Panc1 (cell line): ENCODE results near the gene ZNF764. TPM values are rescaled to one million over a fixed set of nuclear protein-coding genes. Genes with fewer than 3 reads are reported as not detected.

Experiments used
- ATAC-seq: fragments of 200-7000 bp; cut with Tn5 transposase; 2 replicates; pipeline ENCODE4 v1.9.1; 2020; ENCODE audit warnings: mild to moderate bottlenecking, moderate library complexity
- BruUV-seq: library from RNA; stranded (reverse); fragments of 400-500 nt; replicated peaks from 2 replicates; lab custom pipeline; 2021; lab: Mats Ljungman, UMichigan
- CTCF ChIA-PET: fragments of 300-600 bp; sonication (Branson Sonifier 250); formaldehyde crosslinking; loops from one replicate; lab custom pipeline; 2022; ENCODE audit warnings: antibody characterized with exemption; lab: Charles Lee
- POLR2A ChIA-PET: fragments of 300-600 bp; sonication (Branson Sonifier 250); formaldehyde crosslinking; loops from one replicate; lab custom pipeline; 2022; ENCODE audit warnings: antibody characterized with exemption; lab: Charles Lee
- DNase-seq: peaks from one replicate; pipeline ENCODE4 v3.0.0-alpha.2; 2010; ENCODE audit warnings: low read depth, low spot score
- H3K27ac ChIP-seq: 2 replicates; pipeline ENCODE4 v1.5.1; 2011; ENCODE audit warnings: mild to moderate bottlenecking, low read length, inconsistent platforms
- H3K27me3 ChIP-seq: fragments of 200-500 bp; sonication (Bioruptor generic); 2 replicates; pipeline ENCODE4 v1.6.0; 2014; ENCODE audit warnings: low read length, inconsistent platforms; ENCODE audit not compliant: control insufficient read depth, insufficient read depth
- H3K36me3 ChIP-seq: fragments of 200-500 bp; sonication (Bioruptor generic); 2 replicates; pipeline ENCODE4 v1.5.1; 2014; ENCODE audit warnings: inconsistent platforms, mild to moderate bottlenecking, low read length, moderate library complexity; ENCODE audit not compliant: control insufficient read depth, insufficient read depth
- H3K4me1 ChIP-seq: 2 replicates; pipeline ENCODE4 v1.5.1; 2011; ENCODE audit warnings: inconsistent platforms, mild to moderate bottlenecking, low read length, moderate library complexity; ENCODE audit not compliant: control insufficient read depth, insufficient read depth
- H3K4me3 ChIP-seq, 2 experiments: 2 replicates each; pipeline ENCODE4 v1.5.1; 2011 to 2012; ENCODE audit warnings: low read depth in 2 of 2, low read length in 2 of 2, mild to moderate bottlenecking in 2 of 2, inconsistent platforms in 1 of 2, moderate library complexity in 1 of 2
- H3K9me3 ChIP-seq: fragments of 200-500 bp; sonication (Bioruptor generic); 2 replicates; pipeline ENCODE4 v1.5.1; 2014; ENCODE audit warnings: low read depth, mild to moderate bottlenecking, inconsistent platforms, low read length, moderate library complexity; ENCODE audit not compliant: control insufficient read depth, insufficient read depth
- POLR2AphosphoS5 ChIP-seq: IDR thresholded peaks from 2 replicates; pipeline ENCODE4 v1.6.1; 2012; ENCODE audit warnings: mild to moderate bottlenecking, low read depth, low read length, moderate library complexity
- SIN3A ChIP-seq: IDR thresholded peaks from 2 replicates; pipeline ENCODE4 v1.6.1; 2012; ENCODE audit warnings: low read depth, mild to moderate bottlenecking, low read length, moderate library complexity, borderline replicate concordance; ENCODE audit not compliant: insufficient read depth
- TCF7L2 ChIP-seq: IDR thresholded peaks from 2 replicates; pipeline ENCODE4 v1.6.1; 2011; ENCODE audit warnings: mild to moderate bottlenecking, low read depth, low read length, inconsistent platforms
- in situ Hi-C: cut with HindIII; loops from 2 replicates; pipeline ENCODE4 v1.10.0; 2016; ENCODE audit warnings: low sequenced_read_pairs, low pct_unique_long_range_greater_than_20kb
- intact Hi-C: fragments of 100-400 bp; cut with micrococcal nuclease; formaldehyde crosslinking; loops from one replicate; pipeline ENCODE4 v1.10.0; 2022; ENCODE audit not compliant: unreplicated experiment
- total RNA-seq: library from RNA; stranded (reverse); gene quantifications from one replicate; pipeline ENCODE4 v1.2.1, GENCODE V29; 2021; ENCODE audit not compliant: unreplicated experiment
- TF ChIP-seq, protein P1 (sequence below), 2 experiments: IDR thresholded peaks; 2 replicates each; pipeline ENCODE4 v1.6.1; 2011 to 2012; ENCODE audit warnings: low read depth in 2 of 2, control low read depth in 1 of 2, low read length in 1 of 2, mild to moderate bottlenecking in 1 of 2, moderate library complexity in 1 of 2; ENCODE audit not compliant: insufficient read depth in 1 of 2
- TF ChIP-seq, protein P2 (sequence below): fragments of 450-650 bp; IDR thresholded peaks from 2 replicates; pipeline ENCODE4 v1.5.1; 2017; ENCODE audit warnings: mild to moderate bottlenecking

Gene ZNF764
- total RNA-seq, 1 experiment from 2014 or later = 16.7 TPM

DNA sequence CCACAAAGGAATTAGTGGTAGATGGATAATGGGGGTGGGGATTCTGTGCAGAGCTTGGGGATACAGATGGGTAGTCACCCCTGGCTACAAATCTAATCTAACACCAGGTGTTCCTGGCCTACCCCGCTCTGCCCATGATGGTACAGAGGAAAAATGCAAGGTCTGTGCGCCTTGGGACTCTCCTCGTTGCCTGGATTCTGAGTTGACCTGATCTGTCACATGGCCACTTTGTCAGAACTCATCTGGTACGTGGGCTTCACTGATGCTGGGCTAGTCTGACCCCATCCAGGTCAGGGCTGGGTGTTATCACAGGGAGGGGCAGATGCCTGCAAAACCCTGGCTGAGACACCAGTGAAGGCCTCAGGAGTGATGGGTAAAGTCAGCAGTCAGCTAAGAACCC is 5.2 kb downstream of the ZNF764 start:
- ChIA-PET CTCF (no interaction called here), POLR2A (no interaction called here)
- no peaks in the 10 kb centered on the region for H3K36me3 ChIP-seq
- H3K4me1 ChIP-seq = peaks cover 5% of the 10 kb centered on the region; the same call in 1 of the 2 replicates
- H3K4me3 ChIP-seq = no peak overlapping the region
- TF ChIP-seq TCF7L2 (no peak), POLR2AphosphoS5 (no peak)
- TF ChIP-seq, protein P1, sequence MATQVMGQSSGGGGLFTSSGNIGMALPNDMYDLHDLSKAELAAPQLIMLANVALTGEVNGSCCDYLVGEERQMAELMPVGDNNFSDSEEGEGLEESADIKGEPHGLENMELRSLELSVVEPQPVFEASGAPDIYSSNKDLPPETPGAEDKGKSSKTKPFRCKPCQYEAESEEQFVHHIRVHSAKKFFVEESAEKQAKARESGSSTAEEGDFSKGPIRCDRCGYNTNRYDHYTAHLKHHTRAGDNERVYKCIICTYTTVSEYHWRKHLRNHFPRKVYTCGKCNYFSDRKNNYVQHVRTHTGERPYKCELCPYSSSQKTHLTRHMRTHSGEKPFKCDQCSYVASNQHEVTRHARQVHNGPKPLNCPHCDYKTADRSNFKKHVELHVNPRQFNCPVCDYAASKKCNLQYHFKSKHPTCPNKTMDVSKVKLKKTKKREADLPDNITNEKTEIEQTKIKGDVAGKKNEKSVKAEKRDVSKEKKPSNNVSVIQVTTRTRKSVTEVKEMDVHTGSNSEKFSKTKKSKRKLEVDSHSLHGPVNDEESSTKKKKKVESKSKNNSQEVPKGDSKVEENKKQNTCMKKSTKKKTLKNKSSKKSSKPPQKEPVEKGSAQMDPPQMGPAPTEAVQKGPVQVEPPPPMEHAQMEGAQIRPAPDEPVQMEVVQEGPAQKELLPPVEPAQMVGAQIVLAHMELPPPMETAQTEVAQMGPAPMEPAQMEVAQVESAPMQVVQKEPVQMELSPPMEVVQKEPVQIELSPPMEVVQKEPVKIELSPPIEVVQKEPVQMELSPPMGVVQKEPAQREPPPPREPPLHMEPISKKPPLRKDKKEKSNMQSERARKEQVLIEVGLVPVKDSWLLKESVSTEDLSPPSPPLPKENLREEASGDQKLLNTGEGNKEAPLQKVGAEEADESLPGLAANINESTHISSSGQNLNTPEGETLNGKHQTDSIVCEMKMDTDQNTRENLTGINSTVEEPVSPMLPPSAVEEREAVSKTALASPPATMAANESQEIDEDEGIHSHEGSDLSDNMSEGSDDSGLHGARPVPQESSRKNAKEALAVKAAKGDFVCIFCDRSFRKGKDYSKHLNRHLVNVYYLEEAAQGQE (IDR thresholded peaks at IDR 0.05; ENCODE audit: insufficient read depth in 1 of 2, low read depth in 2 of 2, low read length in 1 of 2) = no peak
- ATAC-seq (no peak), DNase-seq (no peak)
- H3K27me3 ChIP-seq = no peaks in the 10 kb centered on the region
- intact Hi-C loops (no loop called here), in situ Hi-C loops (no loop called here)
- BruUV-seq = no TSS peak
- no peak overlapping the region for H3K27ac ChIP-seq
- no peaks in the 10 kb centered on the region for H3K9me3 ChIP-seq

DNA sequence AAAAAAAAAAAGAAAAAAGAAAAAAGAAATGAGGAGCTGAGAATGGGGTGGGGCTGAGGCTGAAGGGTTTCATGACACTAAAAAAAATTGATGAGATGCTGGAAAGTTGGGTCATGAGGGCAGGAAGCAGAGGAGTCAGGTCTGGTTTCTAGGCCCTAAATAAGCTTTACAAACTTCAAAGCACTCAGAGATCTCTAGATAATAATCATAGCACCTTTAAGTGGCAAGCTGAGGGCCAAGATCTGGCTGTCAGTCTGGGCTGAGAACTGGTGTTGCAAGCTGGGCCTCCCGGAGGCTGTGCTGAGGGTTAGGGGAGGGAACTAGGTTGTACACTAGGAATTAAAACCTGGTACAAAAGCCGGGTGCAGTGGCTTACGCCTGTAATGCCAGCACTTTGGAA is 6.4 kb downstream of the ZNF764 start:
- H3K9me3 ChIP-seq = no peaks in the 10 kb centered on the region
- H3K27ac ChIP-seq = no peak overlapping the region
- CTCF ChIA-PET = no interaction called here
- POLR2A ChIA-PET = interaction anchor here (0.6 kb wide), 1 partner anchor 108 kb away, joined by 5 read pairs; no protein-coding TSS in a partner anchor
- ATAC-seq = no peak
- TF ChIP-seq SIN3A (no peak), POLR2AphosphoS5 (no peak), TCF7L2 (no peak)
- TF ChIP-seq, protein P1 (IDR thresholded peaks at IDR 0.05; ENCODE audit: insufficient read depth in 1 of 2, low read depth in 2 of 2, low read length in 1 of 2) = no peak
- TF ChIP-seq, protein P2, sequence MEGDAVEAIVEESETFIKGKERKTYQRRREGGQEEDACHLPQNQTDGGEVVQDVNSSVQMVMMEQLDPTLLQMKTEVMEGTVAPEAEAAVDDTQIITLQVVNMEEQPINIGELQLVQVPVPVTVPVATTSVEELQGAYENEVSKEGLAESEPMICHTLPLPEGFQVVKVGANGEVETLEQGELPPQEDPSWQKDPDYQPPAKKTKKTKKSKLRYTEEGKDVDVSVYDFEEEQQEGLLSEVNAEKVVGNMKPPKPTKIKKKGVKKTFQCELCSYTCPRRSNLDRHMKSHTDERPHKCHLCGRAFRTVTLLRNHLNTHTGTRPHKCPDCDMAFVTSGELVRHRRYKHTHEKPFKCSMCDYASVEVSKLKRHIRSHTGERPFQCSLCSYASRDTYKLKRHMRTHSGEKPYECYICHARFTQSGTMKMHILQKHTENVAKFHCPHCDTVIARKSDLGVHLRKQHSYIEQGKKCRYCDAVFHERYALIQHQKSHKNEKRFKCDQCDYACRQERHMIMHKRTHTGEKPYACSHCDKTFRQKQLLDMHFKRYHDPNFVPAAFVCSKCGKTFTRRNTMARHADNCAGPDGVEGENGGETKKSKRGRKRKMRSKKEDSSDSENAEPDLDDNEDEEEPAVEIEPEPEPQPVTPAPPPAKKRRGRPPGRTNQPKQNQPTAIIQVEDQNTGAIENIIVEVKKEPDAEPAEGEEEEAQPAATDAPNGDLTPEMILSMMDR = no peak
- no TSS peak for BruUV-seq
- no peak for DNase-seq
- no peak overlapping the region for H3K4me3 ChIP-seq
- in situ Hi-C loops = no loop called here
- intact Hi-C loops = no loop called here
- no peaks in the 10 kb centered on the region for H3K27me3 ChIP-seq
- no peaks in the 10 kb centered on the region for H3K36me3 ChIP-seq
- H3K4me1 ChIP-seq = no peaks in the 10 kb centered on the region
